Mucosa of rectum (tissue), 2 donors: ENCODE measurements around the gene LYPD3.
"Not testable (repeated sequence)": the region's sequence is repeated elsewhere in the genome, so short reads cannot be mapped to it uniquely, and the experiment has no call there.

Experiments used
- H3K27ac ChIP-seq, 2 donors: one replicate each; pipeline ENCODE4 v1.7.0; 2013; ENCODE audit warnings: inconsistent platforms in 2 of 2, low read depth in 2 of 2, low read length in 2 of 2
- H3K27me3 ChIP-seq, 2 donors: one replicate each; pipeline ENCODE4 v1.7.0; 2013; ENCODE audit warnings: low read length in 2 of 2; ENCODE audit not compliant: control insufficient read depth in 2 of 2, insufficient read depth in 2 of 2
- H3K36me3 ChIP-seq, 2 donors: one replicate each; pipeline ENCODE4 v1.7.0; 2013; ENCODE audit warnings: low read length in 2 of 2; ENCODE audit not compliant: control insufficient read depth in 2 of 2, insufficient read depth in 2 of 2
- H3K4me1 ChIP-seq, 2 donors: one replicate each; pipeline ENCODE4 v1.7.0; 2013; ENCODE audit warnings: low read length in 2 of 2, mild to moderate bottlenecking in 1 of 2; ENCODE audit not compliant: control insufficient read depth in 2 of 2, insufficient read depth in 2 of 2
- H3K4me3 ChIP-seq, 2 donors: one replicate each; pipeline ENCODE4 v1.7.0; 2013; ENCODE audit warnings: low read length in 2 of 2
- H3K9ac ChIP-seq, 2 donors: one replicate each; pipeline ENCODE4 v1.7.0; 2013; ENCODE audit warnings: low read length in 2 of 2, low read depth in 1 of 2, mild to moderate bottlenecking in 1 of 2
- H3K9me3 ChIP-seq, 2 donors: one replicate each; pipeline ENCODE4 v1.7.0; 2013; ENCODE audit warnings: low read length in 2 of 2; ENCODE audit not compliant: control insufficient read depth in 2 of 2
- donor health status: healthy.
- donor health status: Normal muscosa, but diverticular disease.

LYPD3 gene

GRCh38 chr19:43465468-43466120, at the start of gene LYPD3:
LYPD3 (minus strand) TSS chr19:43465608; CDS start chr19:43465571, 37 bp downstream.
- Histone ChIP-seq H3K27me3 (no peaks in the 10 kb centered on the region), H3K4me3 (peak within 1 kb of the TSS; percentile 81 to 90), H3K4me1 (peaks cover 11 to 17% of the 10 kb centered on the region in 2 donors), H3K9me3 (no peaks in the 10 kb centered on the region), H3K36me3 (no peaks in the 10 kb centered on the region), H3K27ac (peak within 1 kb of the TSS in 1 of 2 donors; percentile 88), H3K9ac (peak within 1 kb of the TSS; percentile 65 to 70)

- H3K4me3 ChIP-seq, H3K27me3 ChIP-seq, H3K4me1 ChIP-seq, H3K9ac ChIP-seq, H3K9me3 ChIP-seq, H3K27ac ChIP-seq: not testable (repeated sequence)
- peaks cover 37 to 43% of the 10 kb centered on the region in 2 donors for H3K36me3 ChIP-seq
Observed at GRCh38 chr19:43512399-43512798, 47.0 kb upstream of the LYPD3 start.

DNA sequence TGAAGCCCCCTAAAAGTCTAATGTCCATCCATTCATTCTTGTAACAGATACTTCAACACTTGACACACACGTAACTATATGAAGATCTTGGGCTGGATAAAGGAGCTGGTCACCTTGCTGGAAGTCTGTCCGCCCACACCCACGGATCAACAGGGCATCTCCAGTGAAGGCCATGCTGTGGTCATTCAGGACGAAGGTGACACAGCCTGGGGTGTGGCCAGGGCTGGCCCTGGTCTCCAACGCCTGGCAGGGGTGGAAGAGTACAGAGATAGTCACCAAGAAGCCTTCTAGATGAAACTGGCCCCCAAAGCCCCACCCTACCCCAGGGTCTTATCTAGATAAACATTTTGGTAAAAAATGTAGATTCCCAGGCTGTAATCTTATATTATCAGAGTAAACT, 45.9 kb upstream of the LYPD3 start:
- no peaks in the 10 kb centered on the region for H3K9me3 ChIP-seq
- H3K27me3 ChIP-seq = no peaks in the 10 kb centered on the region
- no peak overlapping the region for H3K9ac ChIP-seq
- no peak overlapping the region for H3K27ac ChIP-seq
- H3K36me3 ChIP-seq = peaks cover 28 to 40% of the 10 kb centered on the region in 2 donors
- no peaks in the 10 kb centered on the region for H3K4me1 ChIP-seq
- no peak overlapping the region for H3K4me3 ChIP-seq

- Histone ChIP-seq H3K27me3 (no peaks in the 10 kb centered on the region), H3K9me3 (no peaks in the 10 kb centered on the region), H3K9ac (no peak overlapping the region), H3K27ac (no peak overlapping the region), H3K4me3 (no peak overlapping the region), H3K36me3 (peaks cover 32 to 45% of the 10 kb centered on the region in 2 donors), H3K4me1 (no peaks in the 10 kb centered on the region)
Observed at GRCh38 chr19:43510713-43511112, 45.3 kb upstream of the LYPD3 start.

DNA sequence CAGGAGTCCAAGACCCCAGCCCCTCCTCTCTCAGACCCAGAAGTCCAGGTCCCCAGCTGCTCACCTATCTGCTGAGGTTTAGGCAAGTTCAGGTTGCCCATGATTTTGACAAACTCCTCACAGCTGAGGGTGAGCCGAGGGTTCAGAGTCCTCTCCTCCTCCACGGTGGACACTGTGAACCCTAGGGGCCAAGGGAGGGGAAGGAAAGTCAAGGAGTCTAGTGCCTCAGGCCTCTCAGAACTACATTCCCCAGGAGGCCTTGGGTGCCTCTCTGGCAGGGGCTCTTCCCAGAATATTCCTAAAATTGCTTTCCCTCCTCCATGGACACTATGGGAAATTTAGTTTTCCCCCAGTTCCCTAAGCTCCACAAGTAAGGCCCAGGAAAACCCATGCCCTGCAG, 42.5 kb upstream of the LYPD3 start:
- no peaks in the 10 kb centered on the region for H3K9me3 ChIP-seq
- no peak overlapping the region for H3K9ac ChIP-seq
- peaks cover 32 to 37% of the 10 kb centered on the region in 2 donors for H3K36me3 ChIP-seq
- no peak overlapping the region for H3K4me3 ChIP-seq
- H3K4me1 ChIP-seq = peaks cover 6 to 8% of the 10 kb centered on the region in 2 donors
- H3K27me3 ChIP-seq = no peaks in the 10 kb centered on the region
- no peak overlapping the region for H3K27ac ChIP-seq

DNA sequence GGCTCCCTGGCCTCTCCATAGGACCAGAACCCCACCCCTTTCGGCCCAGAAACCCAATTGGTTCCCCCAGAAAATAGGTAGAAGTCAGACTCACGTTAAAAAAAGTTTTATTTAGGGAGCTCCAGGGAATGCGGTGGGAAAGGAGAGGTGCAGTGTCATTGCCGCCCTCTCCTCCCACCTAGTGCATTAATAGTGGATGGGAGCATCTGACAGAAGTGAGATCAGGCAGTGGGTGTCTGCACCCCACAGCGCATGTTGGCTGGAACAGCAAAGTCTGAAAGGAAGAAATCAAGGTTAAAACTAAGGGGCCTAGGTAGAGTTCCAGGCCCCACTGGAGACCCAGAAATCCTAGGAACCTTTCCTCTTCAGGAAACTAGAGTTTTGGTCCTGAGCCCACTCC, 41.2 kb upstream of the LYPD3 start:
- H3K4me3 ChIP-seq = no peak overlapping the region
- no peak overlapping the region for H3K9ac ChIP-seq
- H3K36me3 ChIP-seq = peaks cover 32 to 37% of the 10 kb centered on the region in 2 donors
- no peak overlapping the region for H3K27ac ChIP-seq
- no peaks in the 10 kb centered on the region for H3K9me3 ChIP-seq
- no peaks in the 10 kb centered on the region for H3K27me3 ChIP-seq
- peaks cover 6 to 8% of the 10 kb centered on the region in 2 donors for H3K4me1 ChIP-seq

DNA sequence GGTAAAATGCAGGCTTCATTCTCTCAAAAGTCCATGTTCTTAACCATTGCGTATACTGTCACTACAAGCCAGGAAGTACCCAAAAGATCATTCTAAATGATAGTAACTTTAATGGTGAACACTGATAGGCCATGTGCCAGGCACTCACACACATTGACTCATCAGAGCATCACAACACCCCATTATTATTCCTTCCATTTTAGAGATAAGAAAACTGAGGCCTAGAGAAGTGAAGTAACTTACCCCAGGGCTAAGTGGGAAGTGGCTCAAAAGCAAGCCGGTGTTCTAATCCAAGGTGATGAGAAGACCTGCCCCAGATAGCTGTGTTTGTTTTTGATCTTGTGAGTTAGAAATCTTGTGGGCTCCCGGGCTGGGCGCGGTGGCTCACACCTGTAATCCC, 40.5 kb upstream of the LYPD3 start:
- Histone ChIP-seq H3K36me3 (peaks cover 28 to 35% of the 10 kb centered on the region in 2 donors), H3K4me3 (no peak overlapping the region), H3K27me3 (no peaks in the 10 kb centered on the region), H3K27ac (no peak overlapping the region), H3K9ac (no peak overlapping the region), H3K4me1 (peaks cover 6 to 8% of the 10 kb centered on the region in 2 donors), H3K9me3 (no peaks in the 10 kb centered on the region)

GRCh38 chr19:43505186-43505456, 39.7 kb upstream of the LYPD3 start:
- H3K27me3 ChIP-seq = no peaks in the 10 kb centered on the region
- H3K36me3 ChIP-seq = peaks cover 23 to 30% of the 10 kb centered on the region in 2 donors
- H3K9ac ChIP-seq = peak overlapping the region in 1 of 2 donors; percentile 82
- no peaks in the 10 kb centered on the region for H3K9me3 ChIP-seq
- H3K4me3 ChIP-seq = no peak overlapping the region
- peak overlapping the region; percentile 38 to 83 for H3K27ac ChIP-seq
- H3K4me1 ChIP-seq = peaks cover 6 to 8% of the 10 kb centered on the region in 2 donors

GRCh38 chr19:43504426-43505185, 39.2 kb upstream of the LYPD3 start, which contains the start of gene PHLDB3:
PHLDB3 (minus strand) TSS chr19:43504746; CDS start chr19:43504118, 628 bp downstream.
- H3K27me3 ChIP-seq = no peaks in the 10 kb centered on the region
- H3K36me3 ChIP-seq = peaks cover 18 to 25% of the 10 kb centered on the region in 2 donors
- peak within 1 kb of the TSS; percentile 77 to 83 for H3K27ac ChIP-seq
- H3K4me3 ChIP-seq = peak within 1 kb of the TSS; percentile 74 to 79
- H3K9me3 ChIP-seq = no peaks in the 10 kb centered on the region
- peak within 1 kb of the TSS; percentile 82 to 84 for H3K9ac ChIP-seq
- H3K4me1 ChIP-seq = peaks cover 6 to 8% of the 10 kb centered on the region in 2 donors
